ENCODE data around the gene DHRS12.

The DHRS12 gene

DNA sequence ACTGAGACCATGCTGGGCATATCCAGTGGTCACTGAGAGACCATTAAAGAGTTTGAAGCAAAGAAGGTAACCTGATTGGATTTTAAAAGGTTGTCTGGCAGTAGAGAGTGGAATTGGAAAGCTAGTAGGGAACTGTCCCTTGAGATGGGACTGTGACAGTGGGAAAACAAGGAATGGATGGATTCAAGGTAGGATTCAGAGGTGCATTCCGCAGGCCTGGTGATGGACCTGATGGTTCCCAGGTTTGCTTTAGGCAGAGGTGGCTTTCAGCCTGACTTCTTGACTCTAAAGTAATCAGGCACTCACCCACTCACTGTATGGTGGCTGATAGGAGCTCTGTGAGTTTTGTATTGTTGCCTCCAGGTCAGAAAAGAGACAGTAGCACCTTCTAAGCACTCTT, 73.0 kb downstream of the DHRS12 start:
- Histone ChIP-seq H3K36me3 (ENCODE audit: insufficient read depth, low read length) (peaks cover 21% of the 10 kb centered on the region), H3K9me3 (ENCODE audit: insufficient read depth, low read depth, low read length) (no peaks in the 10 kb centered on the region), H3K4me3 (ENCODE audit: low read length) (no peak overlapping the region), H3K4me1 (ENCODE audit: insufficient read depth, low read length) (peaks cover 16% of the 10 kb centered on the region; the same call in 1 of the 2 replicates), H3K9ac (ENCODE audit: low read depth, low read length) (no peak overlapping the region), H3K27ac (ENCODE audit: low read depth, low read length) (no peak overlapping the region; the same call in 1 of the 2 replicates), H3K27me3 (ENCODE audit: insufficient read depth, low read length) (no peaks in the 10 kb centered on the region)
- WGBS, result 90% methylated on average over 1 of the region's 1 CpG

GRCh38 chr13:51729866-51730553, 74.0 kb downstream of the DHRS12 start:
- Histone ChIP-seq H3K4me3 (ENCODE audit: low read length) (no peak overlapping the region), H3K4me1 (ENCODE audit: insufficient read depth, low read length) (peaks cover 16% of the 10 kb centered on the region; the same call in 1 of the 2 replicates), H3K36me3 (ENCODE audit: insufficient read depth, low read length) (peaks cover 20% of the 10 kb centered on the region), H3K27ac (ENCODE audit: low read depth, low read length) (peak overlapping the region; percentile 44), H3K27me3 (ENCODE audit: insufficient read depth, low read length) (no peaks in the 10 kb centered on the region), H3K9me3 (ENCODE audit: insufficient read depth, low read depth, low read length) (no peaks in the 10 kb centered on the region), H3K9ac (ENCODE audit: low read depth, low read length) (peak overlapping the region; percentile 40)
- 85% methylated on average over 11 of the region's 11 CpGs for WGBS

DNA sequence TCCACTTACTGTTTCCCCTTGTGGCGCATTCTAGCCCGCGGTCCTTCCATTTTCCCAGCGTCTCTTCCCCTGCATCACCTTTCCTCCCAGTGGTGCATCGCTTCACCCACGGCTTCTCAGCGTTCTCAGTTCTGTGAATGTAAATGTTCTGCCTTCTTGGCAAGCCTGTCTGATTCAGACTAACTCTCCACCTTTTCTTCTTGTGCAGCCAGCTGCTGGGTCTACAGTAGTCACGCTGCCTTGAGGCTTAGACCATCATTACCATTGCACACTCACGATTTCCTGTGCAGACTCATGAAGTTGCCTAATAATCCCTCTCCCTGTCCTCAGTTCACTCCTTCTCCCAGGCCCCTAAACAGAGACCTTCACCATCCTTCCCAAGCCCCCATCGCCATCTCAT, 75.0 kb downstream of the DHRS12 start:
- Histone ChIP-seq H3K9me3 (ENCODE audit: insufficient read depth, low read depth, low read length) (no peaks in the 10 kb centered on the region), H3K4me1 (ENCODE audit: insufficient read depth, low read length) (peaks cover 16% of the 10 kb centered on the region; the same call in 1 of the 2 replicates), H3K4me3 (ENCODE audit: low read length) (no peak overlapping the region), H3K27me3 (ENCODE audit: insufficient read depth, low read length) (no peaks in the 10 kb centered on the region), H3K9ac (ENCODE audit: low read depth, low read length) (no peak overlapping the region), H3K36me3 (ENCODE audit: insufficient read depth, low read length) (peaks cover 22% of the 10 kb centered on the region), H3K27ac (ENCODE audit: low read depth, low read length) (no peak overlapping the region)
- 91% methylated on average over 10 of the region's 10 CpGs for WGBS

GRCh38 chr13:51728275-51728673, 75.7 kb downstream of the DHRS12 start:
- WGBS, result 97% methylated on average over 4 of the region's 4 CpGs

GRCh38 chr13:51727634-51728274, 76.2 kb downstream of the DHRS12 start:
- no peaks in the 10 kb centered on the region for H3K9me3 ChIP-seq (ENCODE audit: insufficient read depth, low read depth, low read length)
- H3K36me3 ChIP-seq (ENCODE audit: insufficient read depth, low read length), result peaks cover 22% of the 10 kb centered on the region
- no peak overlapping the region for H3K4me3 ChIP-seq (ENCODE audit: low read length)
- H3K4me1 ChIP-seq (ENCODE audit: insufficient read depth, low read length), result peaks cover 10% of the 10 kb centered on the region; the same call in 1 of the 2 replicates
- no peak overlapping the region for H3K27ac ChIP-seq (ENCODE audit: low read depth, low read length)
- H3K27me3 ChIP-seq (ENCODE audit: insufficient read depth, low read length), result no peaks in the 10 kb centered on the region
- WGBS, result 92% methylated on average over 8 of the region's 8 CpGs
- H3K9ac ChIP-seq (ENCODE audit: low read depth, low read length), result no peak overlapping the region

More at GRCh38 chr13:51728275-51728673, 75.7 kb downstream of the DHRS12 start:
- peaks cover 22% of the 10 kb centered on the region for H3K36me3 ChIP-seq (ENCODE audit: insufficient read depth, low read length)
- no peaks in the 10 kb centered on the region for H3K9me3 ChIP-seq (ENCODE audit: insufficient read depth, low read depth, low read length)
- H3K4me1 ChIP-seq (ENCODE audit: insufficient read depth, low read length), result peaks cover 11% of the 10 kb centered on the region; the same call in 1 of the 2 replicates
- no peaks in the 10 kb centered on the region for H3K27me3 ChIP-seq (ENCODE audit: insufficient read depth, low read length)
- H3K4me3 ChIP-seq (ENCODE audit: low read length), result no peak overlapping the region
- H3K9ac ChIP-seq (ENCODE audit: low read depth, low read length), result no peak overlapping the region
- no peak overlapping the region for H3K27ac ChIP-seq (ENCODE audit: low read depth, low read length)

GRCh38 chr13:51726446-51727193, 77.3 kb downstream of the DHRS12 start:
- Histone ChIP-seq H3K27me3 (ENCODE audit: insufficient read depth, low read length) (no peaks in the 10 kb centered on the region), H3K36me3 (ENCODE audit: insufficient read depth, low read length) (peaks cover 19% of the 10 kb centered on the region), H3K4me3 (ENCODE audit: low read length) (no peak overlapping the region), H3K9me3 (ENCODE audit: insufficient read depth, low read depth, low read length) (no peaks in the 10 kb centered on the region), H3K9ac (ENCODE audit: low read depth, low read length) (no peak overlapping the region), H3K27ac (ENCODE audit: low read depth, low read length) (no peak overlapping the region), H3K4me1 (ENCODE audit: insufficient read depth, low read length) (peaks cover 10% of the 10 kb centered on the region; the same call in 1 of the 2 replicates)
- 94% methylated on average over 3 of the region's 3 CpGs for WGBS

DNA sequence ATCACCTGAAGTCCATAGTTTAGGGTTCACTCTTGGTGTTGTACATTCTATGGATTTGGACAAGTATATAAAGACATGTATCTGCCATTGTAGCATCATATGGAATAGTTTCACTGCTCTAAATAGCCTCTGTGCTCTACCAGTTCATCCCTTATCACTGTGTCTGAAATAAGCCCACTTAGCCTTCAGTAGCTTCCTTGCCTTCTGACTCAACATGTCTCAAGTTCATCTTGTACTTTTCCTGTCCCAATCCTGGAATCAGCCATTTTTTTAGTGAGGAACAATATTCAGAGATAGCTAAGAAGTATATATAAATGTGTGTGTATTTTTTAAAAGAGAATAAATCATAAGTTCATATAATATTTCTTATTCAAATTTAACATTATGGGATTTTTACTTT, 79.2 kb downstream of the DHRS12 start:
- H3K36me3 ChIP-seq (ENCODE audit: insufficient read depth, low read length), result peaks cover 28% of the 10 kb centered on the region
- H3K9ac ChIP-seq (ENCODE audit: low read depth, low read length), result no peak overlapping the region
- no peak overlapping the region for H3K27ac ChIP-seq (ENCODE audit: low read depth, low read length)
- no peak overlapping the region for H3K4me3 ChIP-seq (ENCODE audit: low read length)
- H3K4me1 ChIP-seq (ENCODE audit: insufficient read depth, low read length), result peaks cover 4% of the 10 kb centered on the region; the same call in 1 of the 2 replicates
- no peaks in the 10 kb centered on the region for H3K9me3 ChIP-seq (ENCODE audit: insufficient read depth, low read depth, low read length)
- H3K27me3 ChIP-seq (ENCODE audit: insufficient read depth, low read length), result no peaks in the 10 kb centered on the region

- Histone ChIP-seq H3K4me3 (ENCODE audit: low read length) (no peak overlapping the region), H3K36me3 (ENCODE audit: insufficient read depth, low read length) (peaks cover 28% of the 10 kb centered on the region)
- 96% methylated on average over 6 of the region's 6 CpGs for WGBS
Measured at GRCh38 chr13:51723529-51723928, 80.4 kb downstream of the DHRS12 start.

GRCh38 chr13:51721496-51721895, 82.5 kb downstream of the DHRS12 start:
- H3K36me3 ChIP-seq (ENCODE audit: insufficient read depth, low read length), result peaks cover 18% of the 10 kb centered on the region
- no peak overlapping the region for H3K27ac ChIP-seq (ENCODE audit: low read depth, low read length)
- no peaks in the 10 kb centered on the region for H3K9me3 ChIP-seq (ENCODE audit: insufficient read depth, low read depth, low read length)
- no peak overlapping the region for H3K9ac ChIP-seq (ENCODE audit: low read depth, low read length)
- H3K27me3 ChIP-seq (ENCODE audit: insufficient read depth, low read length), result no peaks in the 10 kb centered on the region
- no peaks in the 10 kb centered on the region for H3K4me1 ChIP-seq (ENCODE audit: insufficient read depth, low read length)
- H3K4me3 ChIP-seq (ENCODE audit: low read length), result no peak overlapping the region
- WGBS, result 87% methylated on average over 3 of the region's 3 CpGs

More at GRCh38 chr13:51723529-51723928, 80.4 kb downstream of the DHRS12 start:
- Histone ChIP-seq H3K27ac (ENCODE audit: low read depth, low read length) (no peak overlapping the region), H3K9ac (ENCODE audit: low read depth, low read length) (no peak overlapping the region), H3K9me3 (ENCODE audit: insufficient read depth, low read depth, low read length) (no peaks in the 10 kb centered on the region), H3K27me3 (ENCODE audit: insufficient read depth, low read length) (no peaks in the 10 kb centered on the region), H3K4me1 (ENCODE audit: insufficient read depth, low read length) (no peaks in the 10 kb centered on the region)

DNA sequence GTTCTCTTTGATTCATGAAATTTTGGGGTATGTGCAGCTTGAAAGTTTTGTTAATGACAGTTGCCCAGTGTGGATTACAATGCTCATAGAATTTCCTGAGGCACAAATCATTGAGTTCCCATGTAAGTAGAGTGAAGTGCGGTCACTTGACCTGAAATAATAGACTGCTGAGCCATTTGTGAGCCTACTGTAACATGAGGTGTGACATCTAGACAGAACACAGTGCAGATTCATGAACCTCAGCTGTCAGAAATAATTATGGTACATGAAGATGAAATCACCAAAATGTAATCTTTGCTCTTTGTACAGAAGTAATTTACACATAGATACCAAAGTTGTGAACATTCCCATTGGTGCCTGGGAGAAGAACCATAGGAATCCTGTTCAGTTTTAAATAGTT, 84.6 kb downstream of the DHRS12 start:
- H3K36me3 ChIP-seq (ENCODE audit: insufficient read depth, low read length), result peaks cover 10% of the 10 kb centered on the region
- no peak overlapping the region for H3K4me3 ChIP-seq (ENCODE audit: low read length)
- no peaks in the 10 kb centered on the region for H3K9me3 ChIP-seq (ENCODE audit: insufficient read depth, low read depth, low read length)
- WGBS, result 100% methylated on average over 1 of the region's 1 CpG
- H3K4me1 ChIP-seq (ENCODE audit: insufficient read depth, low read length), result no peaks in the 10 kb centered on the region
- no peaks in the 10 kb centered on the region for H3K27me3 ChIP-seq (ENCODE audit: insufficient read depth, low read length)
- H3K27ac ChIP-seq (ENCODE audit: low read depth, low read length), result no peak overlapping the region
- H3K9ac ChIP-seq (ENCODE audit: low read depth, low read length), result no peak overlapping the region

Data from HUES64 (cell line).